ENCODE results near the gene ABCA7.

Gene ABCA7

GRCh38 chr19:1041835-1042685 lies 2.2 kb downstream of the ABCA7 start:
- DNase-seq: peak; percentile 50

GRCh38 chr19:1042689-1043511 lies 3.0 kb downstream of the ABCA7 start:
- DNase-seq: peak; percentile 46

- no peak for DNase-seq
Observed at GRCh38 chr19:1045247-1045603, 5.3 kb downstream of the ABCA7 start.

GRCh38 chr19:1046117-1046626 lies 6.3 kb downstream of the ABCA7 start:
- DNase-seq: no peak

GRCh38 chr19:1046836-1047695 lies 7.2 kb downstream of the ABCA7 start:
- DNase-seq: no peak

GRCh38 chr19:1047696-1048147 lies 7.8 kb downstream of the ABCA7 start:
- DNase-seq: no peak

GRCh38 chr19:1049106-1049505 lies 9.2 kb downstream of the ABCA7 start:
- DNase-seq: no peak

- no peak for DNase-seq
Observed at GRCh38 chr19:1049800-1050199, 9.9 kb downstream of the ABCA7 start.

- no peak for DNase-seq
Observed at GRCh38 chr19:1050989-1051788, 11.3 kb downstream of the ABCA7 start.

- DNase-seq: no peak
Observed at GRCh38 chr19:1051791-1052190, 11.9 kb downstream of the ABCA7 start.

- no peak for DNase-seq
Observed at GRCh38 chr19:1052349-1052975, 12.6 kb downstream of the ABCA7 start.

GRCh38 chr19:1053176-1054101 lies 13.5 kb downstream of the ABCA7 start:
- no peak for DNase-seq

- no peak for DNase-seq
Observed at GRCh38 chr19:1054102-1055027, 14.5 kb downstream of the ABCA7 start.

- DNase-seq: no peak
Observed at GRCh38 chr19:1055028-1055425, 15.1 kb downstream of the ABCA7 start.

GRCh38 chr19:1055886-1056620 lies 16.1 kb downstream of the ABCA7 start:
- no peak for DNase-seq

GRCh38 chr19:1057176-1057855 lies 17.4 kb downstream of the ABCA7 start:
- DNase-seq: no peak

- no peak for DNase-seq
Observed at GRCh38 chr19:1058112-1058511, 18.2 kb downstream of the ABCA7 start.

- no peak for DNase-seq
Observed at GRCh38 chr19:1060689-1061088, 20.8 kb downstream of the ABCA7 start.
